Esophagus muscularis mucosa (tissue), 4 donors: Measurements from ENCODE around the gene RPLP1. TPM values are rescaled to one million over a fixed set of nuclear protein-coding genes. Genes with fewer than 3 reads are reported as not detected.

Experiments
- DNase-seq: peaks from one replicate; pipeline ENCODE4 v3.0.0-alpha.2; 2017; ENCODE audit errors: extremely low spot score
- H3K27ac ChIP-seq, 4 donors: fragments of 200-600 bp; sonication (generic); replicated peaks in 1 of 4; 1 replicate in 3 of 4; 2 replicates in 1 of 4; pipeline ENCODE4 v1.5.1; 2016 to 2019; ENCODE audit warnings: mild to moderate bottlenecking in 1 of 4
- H3K27me3 ChIP-seq, 4 donors: fragments of 200-600 bp; sonication (generic); one replicate each; pipeline versions ENCODE4 v1.5.1 to v1.6.0; 2016 to 2019
- H3K36me3 ChIP-seq, 4 donors: fragments of 200-600 bp; sonication (generic); one replicate each; pipeline ENCODE4 v1.5.1; 2016 to 2019
- H3K4me1 ChIP-seq, 4 donors: fragments of 200-600 bp; sonication (generic); one replicate each; pipeline ENCODE4 v1.5.1; 2016 to 2019
- H3K4me3 ChIP-seq, 4 donors: fragments of 200-600 bp; sonication (generic); 1 replicate in 2 of 4; 2 replicates in 2 of 4; pipeline ENCODE4 v1.5.1; 2016 to 2019; ENCODE audit warnings: mild to moderate bottlenecking in 4 of 4, moderate library complexity in 1 of 4
- H3K9me3 ChIP-seq, 4 donors: fragments of 200-600 bp; sonication (generic); 1 replicate in 3 of 4; 2 replicates in 1 of 4; pipeline ENCODE4 v1.5.1; 2016 to 2019
- EP300 ChIP-seq: sonication (generic); formaldehyde crosslinking; IDR thresholded peaks from one replicate; pipeline ENCODE4 v1.6.1; 2017; ENCODE audit warnings: antibody characterized with exemption
- POLR2A ChIP-seq: fragments of 450-650 bp; IDR thresholded peaks from one replicate; pipeline ENCODE4 v1.6.1; 2017; ENCODE audit warnings: antibody characterized with exemption, moderate library complexity, mild to moderate bottlenecking, low read depth
- POLR2AphosphoS5 ChIP-seq, 2 donors: sonication (generic); formaldehyde crosslinking; IDR thresholded peaks; one replicate each; pipeline ENCODE4 v1.6.1; 2017; ENCODE audit warnings: antibody characterized with exemption in 2 of 2
- WGBS: methylation state at CpG from one replicate; pipeline ENCODE4 v1.1.5; 2018; 5-methylcytosine and 5-hydroxymethylcytosine counted together
- intact Hi-C: fragments of 100-400 bp; cut with DNase I; formaldehyde crosslinking; loops from one replicate; pipeline ENCODE4 v1.15.1; 2023
- total RNA-seq, 4 donors: library from RNA; depleted of rRNA; stranded (reverse); fragments of >200 nt; gene quantifications; one replicate each; pipeline versions ENCODE4 v1.1.0 to v1.2.1, GENCODE V29; 2016
- TF ChIP-seq, protein P1 (sequence below), 3 experiments: fragments of 200-600 bp in 2 of 3; fragments of 450-650 bp in 1 of 3; sonication (generic) in 2 of 3; IDR thresholded peaks; one replicate each; pipeline ENCODE4 v1.5.1; 2017 to 2019; ENCODE audit warnings: antibody characterized with exemption in 3 of 3, mild to moderate bottlenecking in 2 of 3, moderate library complexity in 1 of 3

RPLP1 gene
- total RNA-seq, 4 donors from 2014 or later, result 460 to 623 (median 514) TPM

DNA sequence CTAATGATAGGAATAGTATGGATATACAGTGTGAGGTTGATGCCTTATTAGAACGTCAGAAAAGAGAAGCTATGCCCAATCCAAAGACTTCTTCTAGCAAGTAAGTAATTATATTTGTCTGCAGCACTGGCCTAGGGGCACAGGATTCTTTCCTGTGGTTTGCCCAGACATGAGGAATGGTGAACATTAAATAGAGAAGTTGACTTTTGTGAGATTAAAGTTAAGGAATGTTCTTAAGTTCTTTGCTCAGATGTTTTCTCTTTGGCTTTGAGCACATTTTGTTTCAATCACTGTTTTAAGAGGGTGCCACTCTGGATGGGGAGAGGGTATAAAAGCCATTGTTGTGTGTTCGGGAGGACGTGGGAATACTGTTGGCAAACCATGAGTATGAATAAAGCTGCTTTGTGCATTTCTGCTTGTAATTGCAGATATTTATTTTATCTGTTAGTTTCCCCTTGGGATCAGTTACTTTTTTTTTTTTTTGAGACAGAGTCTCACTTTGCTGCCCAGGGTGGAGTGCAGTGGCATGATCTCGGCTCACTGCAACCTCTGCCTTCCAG is 30.2 kb upstream of the RPLP1 start:
- Histone ChIP-seq H3K27ac (no peak overlapping the region), H3K36me3 (no peaks in the 10 kb centered on the region), H3K4me3 (no peak overlapping the region), H3K4me1 (no peaks in the 10 kb centered on the region), H3K9me3 (no peaks in the 10 kb centered on the region), H3K27me3 (no peaks in the 10 kb centered on the region)
- intact Hi-C loops, result no loop called here
- DNase-seq, result no peak
- TF ChIP-seq, protein P1, sequence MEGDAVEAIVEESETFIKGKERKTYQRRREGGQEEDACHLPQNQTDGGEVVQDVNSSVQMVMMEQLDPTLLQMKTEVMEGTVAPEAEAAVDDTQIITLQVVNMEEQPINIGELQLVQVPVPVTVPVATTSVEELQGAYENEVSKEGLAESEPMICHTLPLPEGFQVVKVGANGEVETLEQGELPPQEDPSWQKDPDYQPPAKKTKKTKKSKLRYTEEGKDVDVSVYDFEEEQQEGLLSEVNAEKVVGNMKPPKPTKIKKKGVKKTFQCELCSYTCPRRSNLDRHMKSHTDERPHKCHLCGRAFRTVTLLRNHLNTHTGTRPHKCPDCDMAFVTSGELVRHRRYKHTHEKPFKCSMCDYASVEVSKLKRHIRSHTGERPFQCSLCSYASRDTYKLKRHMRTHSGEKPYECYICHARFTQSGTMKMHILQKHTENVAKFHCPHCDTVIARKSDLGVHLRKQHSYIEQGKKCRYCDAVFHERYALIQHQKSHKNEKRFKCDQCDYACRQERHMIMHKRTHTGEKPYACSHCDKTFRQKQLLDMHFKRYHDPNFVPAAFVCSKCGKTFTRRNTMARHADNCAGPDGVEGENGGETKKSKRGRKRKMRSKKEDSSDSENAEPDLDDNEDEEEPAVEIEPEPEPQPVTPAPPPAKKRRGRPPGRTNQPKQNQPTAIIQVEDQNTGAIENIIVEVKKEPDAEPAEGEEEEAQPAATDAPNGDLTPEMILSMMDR (IDR thresholded peaks at IDR 0.05), result no peak
- TF ChIP-seq POLR2AphosphoS5 (IDR thresholded peaks at IDR 0.05) (no peak), EP300 (no peak), POLR2A (no peak)
- WGBS, result 89% methylated on average over 4 of the region's 4 CpGs

DNA sequence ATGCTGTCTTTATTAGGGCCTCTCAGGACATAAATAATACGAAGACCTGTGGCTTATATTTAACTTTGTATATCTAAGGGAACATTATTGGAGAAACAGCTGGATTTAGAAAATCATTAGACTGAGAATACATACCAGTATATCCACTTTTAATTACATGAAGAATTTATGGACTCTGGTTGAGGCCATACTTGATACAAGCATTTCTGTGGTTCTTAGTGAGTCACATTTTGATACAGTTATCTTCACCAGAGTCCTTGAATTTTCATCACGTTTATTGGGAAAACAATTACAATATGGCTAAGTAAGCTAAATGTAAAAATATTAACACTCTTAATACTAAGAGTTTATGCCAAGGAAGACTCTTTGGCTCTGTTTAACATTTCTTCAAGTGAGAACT is 28.6 kb upstream of the RPLP1 start:
- no peaks in the 10 kb centered on the region for H3K36me3 ChIP-seq
- no peaks in the 10 kb centered on the region for H3K4me1 ChIP-seq
- no peak overlapping the region for H3K27ac ChIP-seq
- no peak for DNase-seq
- TF ChIP-seq, protein P1 (IDR thresholded peaks at IDR 0.05), result no peak
- TF ChIP-seq EP300, result no peak
- no peak for TF ChIP-seq POLR2A
- TF ChIP-seq POLR2AphosphoS5 (IDR thresholded peaks at IDR 0.05), result no peak
- WGBS, result 97% methylated on average over 2 of the region's 2 CpGs
- H3K4me3 ChIP-seq, result no peak overlapping the region
- no peaks in the 10 kb centered on the region for H3K27me3 ChIP-seq
- no peaks in the 10 kb centered on the region for H3K9me3 ChIP-seq
- intact Hi-C loops, result no loop called here

DNA sequence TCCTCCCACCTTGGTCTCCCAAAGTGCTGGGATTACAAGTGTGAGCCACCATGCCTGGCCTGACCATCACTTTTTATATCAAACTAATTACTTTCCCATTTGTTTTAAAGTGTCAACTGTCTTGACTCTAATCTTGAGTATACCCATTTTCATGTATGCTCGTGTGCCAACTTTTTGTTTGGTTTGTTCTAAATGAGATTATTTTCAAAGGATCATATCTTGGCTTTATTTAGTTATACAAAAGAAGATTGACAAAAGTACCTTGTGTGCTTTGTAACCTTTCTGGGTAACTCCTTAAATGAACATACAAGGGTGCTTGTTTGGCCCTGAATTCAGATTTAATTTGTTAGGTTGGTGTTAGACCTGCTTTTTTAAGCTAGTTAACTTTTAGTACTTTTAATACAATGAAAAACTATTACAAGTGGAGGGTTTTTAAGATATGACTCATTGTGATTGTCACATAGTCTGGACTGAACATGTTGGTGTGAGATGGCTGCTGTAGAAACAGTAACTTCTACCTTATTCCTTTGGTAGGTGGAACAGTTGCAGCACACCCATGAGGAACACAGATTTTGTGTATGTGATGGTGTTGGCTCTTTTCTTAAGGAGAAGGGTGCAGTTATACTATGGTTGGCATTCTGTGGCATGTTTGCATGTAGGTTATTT is 27.7 kb upstream of the RPLP1 start:
- Histone ChIP-seq H3K4me1 (no peaks in the 10 kb centered on the region), H3K27ac (no peak overlapping the region), H3K27me3 (no peaks in the 10 kb centered on the region), H3K36me3 (no peaks in the 10 kb centered on the region), H3K4me3 (no peak overlapping the region), H3K9me3 (no peaks in the 10 kb centered on the region)
- TF ChIP-seq EP300 (no peak), POLR2AphosphoS5 (IDR thresholded peaks at IDR 0.05) (no peak), POLR2A (no peak)
- TF ChIP-seq, protein P1 (IDR thresholded peaks at IDR 0.05), result no peak
- no peak for DNase-seq
- 100% methylated on average over 1 of the region's 1 CpG for WGBS
- intact Hi-C loops, result no loop called here

DNA sequence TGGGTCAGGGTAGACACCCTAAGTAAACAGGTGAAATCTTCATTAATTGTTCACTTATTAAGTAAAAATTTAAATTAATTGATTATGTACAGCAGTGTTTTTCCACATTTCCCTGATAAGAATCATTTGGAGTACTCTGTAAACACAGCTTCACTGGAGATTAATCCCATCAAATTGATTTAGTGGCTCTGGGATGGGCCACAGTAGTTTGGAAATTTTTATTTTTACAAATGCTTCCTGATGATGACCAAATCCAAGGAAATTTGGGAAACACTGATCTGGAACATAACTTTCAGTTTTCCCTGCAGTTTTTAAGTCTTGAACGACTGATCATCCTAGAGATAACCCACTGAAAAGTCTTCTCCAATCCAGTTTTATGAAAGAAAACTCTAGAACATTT is 18.8 kb upstream of the RPLP1 start:
- Histone ChIP-seq H3K27me3 (no peaks in the 10 kb centered on the region), H3K4me1 (no peaks in the 10 kb centered on the region), H3K36me3 (no peaks in the 10 kb centered on the region), H3K9me3 (no peaks in the 10 kb centered on the region), H3K27ac (no peak overlapping the region), H3K4me3 (no peak overlapping the region)
- DNase-seq, result no peak
- intact Hi-C loops, result no loop called here
- TF ChIP-seq POLR2AphosphoS5 (IDR thresholded peaks at IDR 0.05) (no peak), EP300 (no peak), POLR2A (no peak)
- TF ChIP-seq, protein P1 (IDR thresholded peaks at IDR 0.05), result no peak
- 94% methylated on average over 1 of the region's 1 CpG for WGBS
